ENCODE results near the gene RASSF3.

The RASSF3 gene

GRCh38 chr12:64695550-64695949, 85.3 kb downstream of the RASSF3 start:
- no peak for DNase-seq

GRCh38 chr12:64696080-64696741, 85.9 kb downstream of the RASSF3 start:
- no peak for DNase-seq

- DNase-seq: no peak
Measured at GRCh38 chr12:64699504-64700115, 89.3 kb downstream of the RASSF3 start.

- no peak for DNase-seq
Measured at GRCh38 chr12:64700532-64700931, 90.2 kb downstream of the RASSF3 start.

GRCh38 chr12:64701283-64701682, 91.0 kb downstream of the RASSF3 start:
- DNase-seq: no peak

GRCh38 chr12:64706306-64706705, 96.0 kb downstream of the RASSF3 start:
- DNase-seq: no peak

GRCh38 chr12:64706857-64707256, 96.6 kb downstream of the RASSF3 start:
- DNase-seq: no peak

GRCh38 chr12:64707362-64707761, 97.1 kb downstream of the RASSF3 start:
- no peak for DNase-seq

GRCh38 chr12:64707926-64708325, 97.6 kb downstream of the RASSF3 start:
- DNase-seq: no peak

GRCh38 chr12:64709429-64709828, 99.1 kb downstream of the RASSF3 start:
- DNase-seq: no peak

- no peak for DNase-seq
Measured at GRCh38 chr12:64713376-64713775, 103.1 kb downstream of the RASSF3 start.

GRCh38 chr12:64714551-64714968, 104.3 kb downstream of the RASSF3 start:
- DNase-seq: no peak

GRCh38 chr12:64716371-64716770, 106.1 kb downstream of the RASSF3 start:
- DNase-seq: no peak

GRCh38 chr12:64716839-64717455, 106.7 kb downstream of the RASSF3 start:
- no peak for DNase-seq

GRCh38 chr12:64718649-64719048, 108.4 kb downstream of the RASSF3 start:
- no peak for DNase-seq

- DNase-seq: no peak
Measured at GRCh38 chr12:64720884-64721283, 110.6 kb downstream of the RASSF3 start.

GRCh38 chr12:64722835-64723234, 112.5 kb downstream of the RASSF3 start:
- DNase-seq: no peak

GRCh38 chr12:64723630-64724029, 113.3 kb downstream of the RASSF3 start:
- DNase-seq: no peak

GRCh38 chr12:64724201-64724745, 114.0 kb downstream of the RASSF3 start:
- DNase-seq: no peak

GRCh38 chr12:64729909-64730587, 119.8 kb downstream of the RASSF3 start:
- no peak for DNase-seq

- no peak for DNase-seq
Measured at GRCh38 chr12:64730588-64730969, 120.3 kb downstream of the RASSF3 start.

GRCh38 chr12:64731683-64732082, 121.4 kb downstream of the RASSF3 start:
- DNase-seq: no peak

GRCh38 chr12:64733857-64734256, 123.6 kb downstream of the RASSF3 start:
- no peak for DNase-seq

GRCh38 chr12:64735442-64735841, 125.1 kb downstream of the RASSF3 start:
- DNase-seq: no peak
